Subcutaneous adipose tissue (tissue), 4 donors: ENCODE data around the gene IL1RAPL2. TPM values are rescaled to one million over a fixed set of nuclear protein-coding genes. Genes with fewer than 3 reads are reported as not detected.

Experiments
- total RNA-seq, 4 donors: library from RNA; depleted of rRNA; stranded (reverse); fragments of >200 nt; gene quantifications; one replicate each; pipeline ENCODE4 v1.1.0, GENCODE V29; 2016
- TF ChIP-seq, protein P1 (sequence below): fragments of 450-650 bp; IDR thresholded peaks from one replicate; pipeline ENCODE4 v1.5.1; 2016; ENCODE audit warnings: low read depth, mild to moderate bottlenecking, control low read depth, antibody characterized with exemption, moderate library complexity

Gene IL1RAPL2
- total RNA-seq, 4 donors from 2014 or later, result 0.17 TPM; not detected in 3

DNA sequence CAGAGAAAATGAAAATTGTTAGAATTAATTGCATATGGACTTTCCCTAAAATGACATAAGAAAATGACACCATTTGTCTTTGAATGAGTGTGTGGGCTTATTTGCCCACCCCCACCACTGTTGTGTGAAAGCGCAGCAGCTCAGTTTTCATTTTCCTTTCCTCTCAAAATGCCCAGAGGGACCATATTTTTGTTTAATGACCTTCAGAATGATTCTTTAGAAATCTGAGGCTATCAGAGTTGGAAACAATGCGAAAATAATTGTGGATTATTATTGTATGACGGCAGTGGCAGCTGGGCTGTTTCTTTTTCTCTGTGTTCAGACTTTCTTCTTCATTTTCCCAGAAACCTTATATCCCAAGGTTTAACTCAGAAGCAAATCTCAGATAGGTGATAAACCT is 699.1 kb downstream of the IL1RAPL2 start:
- TF ChIP-seq, protein P1, sequence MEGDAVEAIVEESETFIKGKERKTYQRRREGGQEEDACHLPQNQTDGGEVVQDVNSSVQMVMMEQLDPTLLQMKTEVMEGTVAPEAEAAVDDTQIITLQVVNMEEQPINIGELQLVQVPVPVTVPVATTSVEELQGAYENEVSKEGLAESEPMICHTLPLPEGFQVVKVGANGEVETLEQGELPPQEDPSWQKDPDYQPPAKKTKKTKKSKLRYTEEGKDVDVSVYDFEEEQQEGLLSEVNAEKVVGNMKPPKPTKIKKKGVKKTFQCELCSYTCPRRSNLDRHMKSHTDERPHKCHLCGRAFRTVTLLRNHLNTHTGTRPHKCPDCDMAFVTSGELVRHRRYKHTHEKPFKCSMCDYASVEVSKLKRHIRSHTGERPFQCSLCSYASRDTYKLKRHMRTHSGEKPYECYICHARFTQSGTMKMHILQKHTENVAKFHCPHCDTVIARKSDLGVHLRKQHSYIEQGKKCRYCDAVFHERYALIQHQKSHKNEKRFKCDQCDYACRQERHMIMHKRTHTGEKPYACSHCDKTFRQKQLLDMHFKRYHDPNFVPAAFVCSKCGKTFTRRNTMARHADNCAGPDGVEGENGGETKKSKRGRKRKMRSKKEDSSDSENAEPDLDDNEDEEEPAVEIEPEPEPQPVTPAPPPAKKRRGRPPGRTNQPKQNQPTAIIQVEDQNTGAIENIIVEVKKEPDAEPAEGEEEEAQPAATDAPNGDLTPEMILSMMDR, result no peak

DNA sequence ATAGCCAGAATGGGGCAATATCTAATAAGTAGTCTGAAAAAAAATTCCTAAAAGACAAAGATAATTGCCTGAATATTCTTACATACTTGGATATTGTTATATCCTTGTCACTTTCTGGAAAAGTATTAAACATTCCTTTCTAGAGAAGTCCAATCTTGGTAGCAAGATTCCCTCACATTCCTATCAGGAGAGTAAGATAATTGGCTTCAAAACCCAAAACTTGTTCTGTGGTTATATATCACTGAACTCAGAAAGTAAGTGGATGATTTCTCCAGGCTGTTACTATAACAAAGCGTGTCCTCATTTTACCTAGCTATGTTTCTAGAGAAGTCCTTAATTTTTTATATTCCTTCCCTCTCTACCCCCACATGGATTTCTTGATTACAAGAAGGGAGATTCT is 700.5 kb downstream of the IL1RAPL2 start:
- TF ChIP-seq, protein P1, result no peak

DNA sequence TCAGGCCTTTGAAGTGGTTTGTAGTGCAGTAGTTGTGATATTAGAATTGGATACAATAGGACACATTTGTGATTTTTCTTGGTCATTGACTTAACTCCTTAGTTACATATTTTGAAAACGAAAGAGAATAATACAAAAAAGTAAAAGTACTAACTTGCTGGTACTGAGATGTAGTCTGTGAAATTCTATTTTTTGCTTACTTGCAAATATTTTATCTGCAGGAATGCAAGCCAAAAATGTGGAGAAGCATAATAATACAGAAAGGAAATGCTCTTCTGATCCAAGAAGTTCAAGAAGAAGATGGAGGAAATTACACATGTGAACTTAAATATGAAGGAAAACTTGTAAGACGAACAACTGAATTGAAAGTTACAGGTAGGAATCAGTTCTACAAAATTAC is 701.2 kb downstream of the IL1RAPL2 start:
- TF ChIP-seq, protein P1, result no peak

DNA sequence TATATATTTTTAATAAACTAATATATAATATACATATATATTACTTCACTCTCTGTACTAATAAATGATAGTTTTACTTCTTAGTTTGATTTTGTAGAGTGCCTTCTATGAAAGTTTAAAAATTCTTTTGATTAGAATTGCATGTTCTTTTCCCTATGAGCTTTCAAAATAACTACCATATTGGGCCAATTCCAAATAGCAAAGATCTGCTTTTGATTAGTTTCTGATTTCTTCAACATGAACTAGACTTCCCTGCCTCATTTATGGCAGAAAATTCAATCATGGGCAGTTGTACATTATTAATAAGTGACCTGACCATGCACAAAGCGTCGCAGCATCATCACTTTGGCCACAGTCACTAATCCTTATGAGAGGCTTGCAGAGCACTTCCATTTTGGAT is 703.4 kb downstream of the IL1RAPL2 start:
- TF ChIP-seq, protein P1, result no peak

DNA sequence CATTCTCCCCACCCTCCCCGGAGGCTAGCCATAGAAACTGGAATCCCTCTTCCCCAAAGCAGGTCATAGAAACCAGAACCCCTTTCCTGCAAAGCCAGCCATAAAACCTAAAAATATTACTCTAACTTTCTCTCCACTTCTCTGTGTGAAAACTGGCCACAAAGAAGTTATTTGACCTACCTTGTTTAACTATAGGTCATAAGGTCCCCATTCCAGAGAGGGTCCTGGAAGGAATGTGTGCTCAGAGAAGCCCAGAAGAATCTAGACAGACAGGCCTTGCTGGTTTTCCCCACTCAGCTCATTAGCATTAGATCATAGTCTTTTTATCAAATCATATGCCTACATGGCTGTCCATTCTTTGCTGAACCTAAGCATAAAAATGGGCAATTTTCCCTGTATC is 707.3 kb downstream of the IL1RAPL2 start:
- TF ChIP-seq, protein P1, result no peak

DNA sequence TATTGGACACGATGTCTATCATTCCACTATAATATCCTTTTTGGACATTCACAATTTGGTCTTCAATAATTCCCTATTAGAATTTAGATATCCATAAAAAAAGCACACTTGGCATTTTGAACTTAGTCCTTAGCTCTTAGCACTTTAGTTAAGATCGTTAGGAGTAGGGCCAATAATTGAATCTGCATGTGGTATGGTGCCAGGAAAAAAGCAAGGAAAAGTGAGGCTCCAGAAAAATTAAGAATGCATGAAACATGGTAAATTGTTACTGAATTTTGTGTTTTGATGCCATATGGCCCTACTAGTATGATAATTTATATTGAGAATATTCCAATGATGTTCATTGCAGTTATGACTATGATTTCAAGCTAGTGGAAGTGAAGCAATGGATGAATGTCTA is 708.1 kb downstream of the IL1RAPL2 start:
- TF ChIP-seq, protein P1, result no peak

DNA sequence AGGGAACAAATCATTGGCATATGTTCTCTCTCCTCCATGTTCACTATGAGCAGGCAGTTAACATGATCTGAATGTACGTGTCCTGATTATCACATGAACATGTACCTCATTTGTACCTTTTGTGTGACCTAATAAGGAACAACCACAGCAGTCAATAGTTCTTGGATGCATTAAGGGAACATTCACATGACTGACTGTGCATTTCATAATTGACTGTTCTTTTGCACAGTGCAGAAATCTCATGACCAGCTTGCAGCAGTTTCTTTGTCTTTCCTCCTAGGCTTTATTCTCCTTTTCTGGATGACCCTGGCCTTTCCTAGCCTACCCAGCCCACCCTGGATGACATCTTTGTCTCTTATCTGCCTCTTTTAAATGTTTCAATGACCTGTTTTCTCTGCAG is 711.1 kb downstream of the IL1RAPL2 start:
- TF ChIP-seq, protein P1, result no peak
